Stimulated activated CD8-positive, alpha-beta memory T cell treated with anti-CD3 and anti-CD28 coated beads, Interleukin-7, amount 100 ng/mL, for 4 hours (primary cell): ENCODE data around the gene RALGPS1.

ENCODE experiments used
- DNase-seq, 2 donors: peaks; one replicate each; pipeline ENCODE4 v3.0.0-alpha.2; 2020; ENCODE audit warnings: low read depth in 2 of 2

The RALGPS1 gene

DNA sequence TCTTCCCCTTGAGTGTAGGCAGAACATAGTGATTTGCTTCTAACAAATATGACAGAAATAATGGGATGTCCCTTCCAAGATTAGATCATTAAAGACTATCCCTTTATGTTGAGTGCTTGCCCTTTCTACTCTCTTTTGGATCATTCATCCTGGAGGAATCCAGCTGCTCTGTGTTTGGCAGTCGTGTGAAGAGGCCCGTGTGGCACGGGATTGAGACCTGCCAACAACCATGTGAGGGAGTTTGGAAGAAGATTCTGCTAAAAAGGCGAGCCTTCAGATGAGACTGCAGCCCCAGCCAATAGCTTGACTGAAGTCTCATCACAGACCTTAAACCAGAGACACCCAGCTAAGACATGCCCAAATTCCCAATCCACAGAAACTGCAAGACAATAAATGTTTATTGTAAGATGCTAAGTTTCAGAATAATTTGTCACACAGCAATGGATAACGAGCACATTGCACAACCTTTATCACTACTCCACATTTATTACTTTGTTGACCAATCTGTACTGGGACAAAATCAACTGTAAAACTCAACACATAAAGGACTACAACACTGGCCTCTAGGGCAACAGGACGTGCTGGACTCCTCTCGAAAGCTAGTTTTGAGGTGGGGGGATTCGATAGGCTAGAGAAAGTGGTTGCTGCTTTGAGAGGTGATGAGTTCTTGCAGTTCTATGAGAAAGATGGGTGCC is 165.0 kb downstream of the RALGPS1 start:
- DNase-seq: no peak

DNA sequence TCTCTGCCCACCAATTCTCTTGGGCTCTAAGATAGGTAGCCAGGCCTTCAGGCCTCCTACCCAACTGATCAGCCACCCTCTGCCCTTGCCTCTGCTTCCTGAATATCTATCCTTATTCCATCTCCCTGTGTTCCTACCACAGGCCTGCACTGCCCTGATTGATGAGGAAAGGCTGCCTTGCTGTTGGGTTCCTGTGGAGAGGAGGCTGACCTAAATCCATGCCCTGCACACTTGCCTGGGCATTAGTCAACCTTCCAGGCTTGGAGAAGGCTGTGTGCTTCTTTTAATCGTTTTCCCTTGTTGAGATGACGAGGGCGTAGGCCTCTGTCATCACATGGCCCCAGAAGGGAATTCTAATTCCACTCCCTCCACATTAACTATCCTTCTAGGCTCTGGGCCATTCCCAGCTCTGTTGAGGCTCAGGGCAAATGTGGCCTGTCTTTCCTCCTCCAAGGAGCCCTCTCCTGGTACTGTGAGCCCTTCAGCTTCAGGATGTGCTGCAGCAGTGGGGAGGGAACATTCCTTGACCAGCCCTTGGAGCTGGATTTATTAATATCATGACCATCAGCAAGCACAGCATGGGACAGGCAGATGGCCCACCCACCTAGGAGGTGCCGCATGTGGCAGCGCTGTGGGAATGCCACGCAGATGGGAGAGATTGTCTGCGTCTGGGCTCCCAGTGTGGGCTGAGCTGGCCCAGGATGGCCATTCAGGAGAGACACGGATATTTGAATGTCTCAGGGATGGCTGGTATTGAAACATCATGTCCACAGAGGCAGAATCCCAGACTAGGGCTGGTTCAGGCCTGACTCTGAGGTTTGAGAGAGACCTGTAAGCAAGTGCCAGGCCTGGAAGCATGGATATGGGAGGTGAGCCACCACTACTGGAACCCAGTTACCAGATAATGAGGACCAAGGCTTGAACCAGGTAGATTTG is 166.9 kb downstream of the RALGPS1 start:
- DNase-seq: no peak

DNA sequence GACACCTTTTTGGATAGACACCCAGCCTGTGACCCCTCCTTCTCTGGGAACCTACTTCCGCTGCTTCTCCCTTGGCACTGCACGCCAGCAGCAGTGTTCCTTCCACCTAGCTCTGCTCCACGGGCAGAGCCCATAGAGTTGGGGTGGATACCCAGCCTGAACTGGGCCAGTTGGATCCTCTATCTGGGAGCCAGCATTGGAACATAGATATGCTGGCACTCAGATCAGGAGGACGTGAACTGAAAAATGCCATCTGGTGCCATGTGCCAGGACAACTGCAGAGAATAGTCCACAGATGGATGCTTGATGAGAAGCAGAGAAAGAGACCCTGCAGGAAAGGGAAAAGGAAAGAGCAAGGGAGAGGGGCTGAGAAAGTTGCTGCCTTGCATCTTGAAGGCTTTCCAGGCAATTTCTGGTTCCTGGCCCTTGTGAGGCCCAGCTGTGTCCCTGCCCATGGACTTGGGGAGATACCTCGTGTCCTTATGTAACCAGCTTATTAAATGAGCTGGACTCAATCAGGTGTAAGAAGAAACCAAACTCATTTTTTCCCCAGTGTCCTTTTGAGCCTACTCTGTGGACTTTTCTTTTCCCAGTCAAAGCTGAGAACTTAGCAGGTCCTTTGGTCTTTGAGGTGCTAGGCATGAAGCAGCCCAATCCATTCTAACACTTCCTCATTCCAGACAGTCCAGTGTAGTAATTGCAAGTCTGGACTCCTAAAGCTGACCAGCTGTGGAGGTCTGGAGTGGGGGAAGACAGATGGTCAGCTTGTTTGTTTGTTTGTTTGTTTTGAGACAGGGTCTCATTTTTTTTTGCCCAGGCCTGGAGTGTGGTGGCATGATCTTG is 168.8 kb downstream of the RALGPS1 start:
- no peak for DNase-seq

DNA sequence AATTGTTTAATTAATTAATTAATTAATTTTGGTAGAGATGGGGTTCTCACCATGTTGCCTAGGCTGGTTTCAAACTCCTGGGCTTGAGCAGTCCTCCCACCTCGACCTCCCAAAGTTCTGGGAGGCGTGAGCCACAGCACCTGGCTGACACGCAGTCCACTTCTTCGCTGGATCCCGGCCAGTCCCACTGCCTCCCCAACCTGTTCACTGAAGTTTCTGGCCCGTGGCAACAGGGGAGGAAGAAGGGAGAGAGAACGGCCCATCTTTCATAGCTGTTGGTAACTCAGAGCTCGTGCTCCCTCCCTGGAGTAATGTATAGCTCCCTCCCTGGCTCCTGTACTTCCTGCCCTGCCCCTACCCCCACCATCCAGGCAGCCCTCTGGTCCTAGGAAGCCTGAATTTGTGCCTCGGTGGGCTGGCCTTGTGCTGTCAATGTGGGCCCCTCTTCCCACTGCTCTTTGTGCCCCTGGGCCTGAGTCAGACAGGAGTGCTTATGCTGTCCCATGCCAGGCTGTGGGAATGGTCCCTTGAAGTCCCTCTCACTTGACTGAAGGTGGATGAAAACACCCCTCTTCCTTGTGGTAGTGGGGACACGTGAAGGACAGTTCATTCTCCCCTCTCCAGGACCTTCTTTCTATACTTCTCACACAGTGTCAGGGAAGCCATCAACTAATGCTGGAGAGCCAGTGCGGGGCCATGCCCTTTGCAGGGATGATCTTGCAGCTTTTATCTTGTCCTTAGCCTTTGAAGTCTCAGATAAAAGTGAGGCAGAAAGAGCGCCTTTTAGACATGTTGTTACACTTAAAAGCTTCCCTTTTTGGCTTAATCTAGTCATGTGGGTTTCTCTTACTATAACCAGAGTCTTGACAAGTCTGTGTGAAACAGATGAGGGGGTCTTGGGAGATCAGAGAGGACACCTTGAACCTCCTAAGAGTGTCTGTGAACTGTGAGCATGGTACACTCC is 169.8 kb downstream of the RALGPS1 start:
- DNase-seq: no peak

DNA sequence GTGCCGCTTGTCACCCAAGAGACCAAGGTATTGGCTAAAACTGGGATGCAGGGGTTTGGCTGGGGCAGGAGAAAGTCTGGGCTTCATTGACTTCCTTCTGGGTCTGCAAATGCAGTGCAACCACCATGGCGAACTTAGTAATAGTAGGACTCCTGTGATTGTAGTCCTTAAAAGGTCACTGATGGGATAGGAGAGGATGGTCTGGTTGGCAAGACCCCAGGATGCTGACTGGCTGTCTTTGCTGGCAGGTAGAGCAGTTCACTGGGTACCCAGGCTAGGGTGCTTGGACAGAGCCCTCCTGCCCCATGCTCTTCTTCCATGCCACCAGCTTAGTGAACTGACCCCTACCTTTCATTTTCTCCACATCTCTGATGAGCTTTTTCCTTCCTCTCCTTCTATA is 170.6 kb downstream of the RALGPS1 start:
- no peak for DNase-seq

DNA sequence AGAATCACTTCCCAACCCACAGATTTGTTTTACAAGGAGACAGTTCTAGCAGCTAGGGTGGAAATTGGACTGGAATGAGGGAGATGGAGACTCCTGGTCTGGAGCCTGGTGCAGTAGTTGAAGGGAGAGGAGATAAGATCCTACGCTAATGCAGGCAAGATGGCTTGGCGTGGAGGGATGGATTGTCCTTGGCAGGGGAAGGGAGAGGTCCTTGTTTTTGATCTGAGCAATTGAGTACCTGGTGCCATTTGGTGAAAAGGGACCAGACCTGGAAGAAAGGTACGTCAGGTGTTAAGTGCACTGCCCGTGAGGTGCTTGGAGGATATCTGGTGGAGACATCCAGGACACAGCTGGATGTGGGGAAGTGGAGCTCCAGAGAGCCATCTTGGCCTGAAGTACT is 172.2 kb downstream of the RALGPS1 start:
- DNase-seq: no peak

DNA sequence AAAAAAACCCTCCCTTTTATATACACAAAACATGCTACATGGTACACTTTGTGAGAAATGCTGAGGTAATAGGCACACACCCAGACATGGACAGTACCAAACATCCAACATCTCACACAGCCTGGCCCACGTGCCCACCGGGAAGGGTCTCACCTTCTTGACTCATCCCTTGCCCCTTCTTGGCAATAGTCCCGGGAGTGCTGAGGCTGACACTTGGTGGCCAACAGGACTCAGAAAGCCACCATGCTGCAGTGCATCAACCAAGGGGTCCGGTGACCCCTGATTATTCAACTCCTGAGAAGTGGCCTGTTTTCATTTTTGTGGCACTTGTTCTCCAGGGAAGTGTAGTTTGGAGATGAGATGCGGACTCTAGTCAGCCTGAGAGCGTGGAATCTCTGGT is 172.8 kb downstream of the RALGPS1 start:
- DNase-seq: no peak

DNA sequence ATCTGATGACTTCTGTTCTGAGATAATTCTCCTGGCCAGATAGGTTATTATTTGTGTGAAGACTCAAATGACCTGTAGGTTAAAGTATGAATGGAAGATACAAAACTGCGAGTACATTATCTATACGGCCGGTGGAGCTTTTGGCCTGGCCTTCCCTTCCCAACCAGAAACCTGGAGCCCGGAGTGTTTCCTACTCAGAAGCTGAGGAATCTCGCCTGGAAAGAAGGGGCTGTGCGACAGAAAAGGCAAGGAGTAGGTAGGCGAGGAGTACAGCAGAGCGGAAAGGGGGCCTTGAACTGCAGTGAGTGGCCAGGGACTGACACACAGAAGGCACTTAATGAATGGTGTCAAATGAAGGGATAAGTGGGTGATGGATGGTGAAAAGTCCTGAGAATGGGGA is 173.3 kb downstream of the RALGPS1 start:
- DNase-seq: no peak

DNA sequence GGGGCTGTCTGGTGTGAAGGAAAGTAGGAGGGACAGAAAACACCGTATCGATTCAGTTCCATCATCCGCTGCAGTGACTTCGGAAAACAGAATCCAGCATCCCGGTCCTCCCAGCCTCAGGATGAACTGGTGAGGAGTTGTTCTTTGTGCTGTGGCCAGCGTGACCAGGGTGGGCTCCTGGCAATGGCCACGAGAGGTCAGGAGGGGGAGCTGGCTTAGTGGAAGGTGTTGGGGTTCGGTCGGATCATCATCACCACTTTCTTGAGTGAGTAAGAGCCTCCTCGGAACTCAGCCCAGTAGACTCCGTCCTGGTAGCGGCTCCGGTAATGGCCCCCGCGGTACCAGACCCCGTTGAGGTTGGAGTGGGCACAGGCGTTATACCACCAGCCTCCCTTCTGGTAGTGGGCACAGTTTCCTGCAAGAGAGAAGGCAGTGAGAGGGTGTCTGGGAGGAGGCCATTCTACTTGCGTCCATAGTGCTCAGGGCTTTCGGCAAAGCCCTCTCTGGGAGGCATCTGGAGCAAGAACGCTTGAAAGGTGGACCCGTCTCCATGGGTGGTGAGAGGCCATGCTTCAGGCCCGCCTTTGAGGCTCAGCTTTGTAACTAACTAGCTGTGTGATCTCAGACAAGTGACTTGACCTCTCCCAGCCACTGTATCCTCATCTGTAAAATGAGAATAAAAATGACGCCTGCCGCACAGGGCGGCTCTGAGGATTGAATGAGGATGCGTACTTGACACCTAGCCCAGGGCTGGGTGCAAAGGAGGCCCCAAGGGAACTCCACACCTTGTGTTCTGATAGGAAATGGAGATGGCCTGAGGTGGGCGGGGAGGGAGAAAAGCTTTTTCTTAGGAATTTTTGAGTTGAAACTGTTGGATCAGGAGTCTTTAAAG is 174.4 kb downstream of the RALGPS1 start:
- DNase-seq: no peak

DNA sequence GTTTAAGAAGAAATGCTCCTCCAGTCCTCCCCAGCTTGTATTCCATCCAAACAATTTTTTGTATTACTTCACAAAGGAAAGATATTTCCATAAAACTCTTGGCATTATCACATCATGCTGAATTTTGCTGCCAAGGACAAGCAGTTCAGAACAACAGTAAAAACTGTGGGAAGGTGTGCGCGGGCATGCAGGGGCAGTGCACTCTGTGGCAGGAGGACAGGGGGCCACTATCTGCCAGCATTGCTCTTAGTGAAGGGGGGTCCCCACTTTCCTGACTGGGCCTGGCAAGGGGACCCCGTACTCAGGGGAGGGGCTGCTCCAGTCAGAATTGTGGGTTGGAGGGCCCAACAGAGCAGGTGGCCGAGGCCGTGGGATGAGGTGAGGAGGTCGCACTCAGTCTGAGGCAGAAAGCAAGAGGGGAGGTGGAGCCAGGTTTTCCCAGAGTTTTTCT is 175.1 kb downstream of the RALGPS1 start:
- DNase-seq: no peak

DNA sequence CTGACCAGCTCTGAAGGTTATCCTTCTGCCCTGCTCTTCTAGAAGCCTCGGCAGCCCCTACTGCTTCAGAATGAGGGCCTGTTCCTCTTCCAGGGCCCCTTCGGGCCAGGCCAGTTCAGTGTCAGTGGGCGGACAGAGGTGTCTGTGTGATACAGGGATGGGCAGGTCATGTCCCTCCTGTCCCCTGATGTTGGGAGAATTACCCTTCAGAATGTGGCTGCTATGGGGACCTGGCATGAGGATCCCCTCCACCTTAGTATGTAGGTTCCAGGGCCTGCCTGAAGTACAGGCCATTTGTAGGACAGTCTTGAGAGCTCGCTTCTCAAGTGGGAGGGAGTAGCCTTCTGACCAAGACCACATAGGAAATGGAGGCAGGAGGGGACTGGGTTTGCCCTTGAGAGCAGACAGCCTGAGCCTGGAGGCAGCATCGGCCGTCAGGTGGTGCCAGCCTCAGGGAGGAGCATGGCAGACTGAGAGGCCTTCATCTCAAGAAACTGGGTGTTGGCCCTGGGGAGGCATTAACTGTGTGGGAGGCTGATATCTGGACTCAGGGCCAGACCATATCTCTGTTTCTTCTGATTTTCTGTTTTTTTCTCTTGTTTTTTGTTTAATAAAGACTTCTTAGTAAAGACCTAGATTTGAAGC is 175.9 kb downstream of the RALGPS1 start:
- no peak for DNase-seq

DNA sequence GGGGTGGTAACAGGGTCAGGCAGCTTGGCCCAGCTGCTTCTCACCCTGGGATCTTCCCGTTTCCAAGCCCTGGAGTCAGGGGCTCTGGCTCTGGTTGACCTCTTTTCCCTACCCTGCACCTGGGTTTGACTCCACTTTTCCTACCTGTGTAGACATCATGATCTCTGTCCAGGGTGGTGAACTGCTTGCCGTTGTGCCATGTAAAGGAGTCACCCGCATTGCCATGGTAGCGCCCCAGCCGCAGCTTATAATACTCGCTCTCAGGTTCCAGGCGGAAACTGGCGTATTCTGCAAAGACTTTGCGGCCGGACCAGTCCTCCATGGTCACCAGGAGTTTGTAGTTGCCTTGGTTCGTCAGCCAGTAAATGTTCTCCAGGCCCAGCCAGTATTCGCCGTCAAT is 176.9 kb downstream of the RALGPS1 start:
- DNase-seq: no peak

DNA sequence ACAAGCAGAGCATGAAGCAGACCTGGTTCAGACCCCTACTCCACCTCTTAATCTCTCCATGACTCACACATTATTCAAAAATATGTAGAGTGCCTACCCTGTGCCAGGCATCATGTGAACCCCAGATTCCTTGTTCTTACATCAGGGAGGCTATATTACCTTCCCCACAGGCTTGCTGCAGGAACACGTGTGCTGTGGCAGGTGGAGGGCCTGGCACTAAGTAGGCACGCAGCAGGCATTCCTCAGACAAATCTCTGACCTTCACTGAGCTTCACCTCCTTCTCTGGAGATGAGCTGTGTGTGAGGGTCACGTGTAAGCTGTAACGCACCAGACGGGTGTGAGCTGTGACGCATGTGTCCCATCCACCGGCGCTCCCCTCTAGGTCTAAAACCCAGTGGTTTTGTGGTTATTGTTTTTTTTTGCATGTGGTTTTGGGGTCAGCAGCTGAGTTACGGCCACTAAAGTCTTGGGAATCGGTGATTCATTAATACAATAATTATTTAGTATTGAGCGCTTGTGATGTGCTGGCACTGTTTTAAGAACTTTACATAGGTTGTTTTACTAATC is 177.5 kb downstream of the RALGPS1 start:
- DNase-seq: no peak

DNA sequence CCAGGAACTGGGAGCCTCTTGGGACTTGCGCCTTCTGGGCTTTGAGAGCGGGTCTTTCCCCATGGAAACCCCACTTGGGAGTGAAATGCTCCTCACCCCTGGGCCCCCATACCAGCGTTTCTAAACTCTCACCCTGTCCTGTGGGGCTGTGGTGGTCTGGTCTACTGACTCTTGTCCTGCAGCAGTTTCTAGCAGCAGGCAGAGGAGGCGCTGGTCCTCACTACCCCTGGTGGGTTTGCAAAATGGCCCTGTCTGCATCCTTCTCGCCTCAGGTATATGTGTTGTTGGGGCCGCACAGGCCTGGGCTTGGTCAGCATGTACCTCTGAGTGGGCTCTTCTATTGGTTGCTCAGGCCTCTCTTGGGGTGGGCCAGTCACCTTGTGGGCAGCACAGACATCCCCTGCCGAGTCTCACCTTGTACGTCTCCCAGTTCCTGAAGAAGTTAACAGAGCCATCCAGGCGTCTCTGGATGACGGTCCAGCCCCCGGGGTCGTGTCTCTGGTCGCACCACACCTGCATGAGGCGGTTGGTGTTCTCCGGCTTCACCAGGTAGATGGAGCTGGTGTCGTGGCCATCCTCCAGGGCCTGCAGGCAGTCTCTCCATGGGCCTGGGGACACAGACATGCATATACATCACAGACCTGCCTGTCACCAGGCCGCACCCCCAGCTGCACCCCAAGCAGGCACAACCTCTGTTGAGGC is 178.9 kb downstream of the RALGPS1 start:
- no peak for DNase-seq

DNA sequence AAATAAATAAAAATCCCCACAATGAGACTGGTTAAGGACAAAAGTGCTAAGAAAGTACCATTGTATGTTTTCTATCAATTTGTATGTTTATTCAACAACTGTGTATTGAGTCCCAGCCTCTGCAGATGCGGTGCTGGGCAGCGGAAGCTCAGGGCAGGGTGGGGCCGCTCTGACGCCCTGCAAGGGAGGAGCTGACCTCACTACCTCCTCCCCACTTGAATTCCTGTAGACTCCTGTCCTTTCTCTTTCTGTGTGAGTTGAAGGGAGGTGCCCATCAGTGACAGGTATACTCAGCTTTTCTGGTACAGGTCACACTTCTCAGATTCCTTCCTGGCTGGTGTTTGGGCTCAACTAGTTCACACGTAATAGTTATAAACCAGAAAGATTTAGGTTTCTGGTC is 180.8 kb downstream of the RALGPS1 start:
- DNase-seq: no peak

DNA sequence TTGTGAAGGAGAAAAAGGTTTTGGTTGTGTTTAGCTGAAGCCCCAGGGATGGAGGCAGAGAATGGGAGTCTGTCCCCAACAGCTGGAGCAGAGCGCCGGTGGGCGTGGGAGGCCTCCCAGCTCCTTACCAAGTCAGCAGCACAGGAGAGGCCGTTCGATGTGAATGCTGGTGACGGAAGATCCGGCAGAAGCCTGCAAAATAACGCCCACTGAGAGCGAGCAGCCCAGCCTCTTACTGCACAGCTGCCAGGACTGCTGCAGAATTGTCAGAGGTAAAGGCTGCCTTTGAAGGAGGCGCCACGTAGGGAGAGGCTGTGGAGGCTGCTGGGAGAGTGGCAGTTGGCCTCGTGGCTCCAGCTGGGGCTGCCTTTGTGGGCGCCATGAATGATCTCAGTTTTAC is 181.6 kb downstream of the RALGPS1 start:
- no peak for DNase-seq

DNA sequence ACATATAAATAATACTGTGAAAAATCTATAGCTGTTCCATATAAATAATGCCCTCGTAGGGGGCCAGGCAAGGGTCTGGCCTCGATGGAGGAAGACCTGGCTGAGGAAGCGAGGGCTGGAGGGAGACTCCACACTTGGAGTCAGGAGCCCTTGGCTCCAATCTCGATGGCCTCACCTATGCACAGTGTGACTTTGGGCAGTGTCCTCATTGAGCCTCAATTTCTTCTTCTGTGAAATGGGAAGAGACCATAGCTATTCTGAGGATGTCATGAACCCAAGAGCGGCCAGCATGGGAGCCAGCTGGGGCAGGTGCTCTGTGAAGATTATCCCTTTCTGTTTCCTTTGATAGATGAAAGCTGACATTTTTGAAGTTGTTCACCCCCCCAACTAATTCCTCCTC is 183.1 kb downstream of the RALGPS1 start:
- DNase-seq: no peak

DNA sequence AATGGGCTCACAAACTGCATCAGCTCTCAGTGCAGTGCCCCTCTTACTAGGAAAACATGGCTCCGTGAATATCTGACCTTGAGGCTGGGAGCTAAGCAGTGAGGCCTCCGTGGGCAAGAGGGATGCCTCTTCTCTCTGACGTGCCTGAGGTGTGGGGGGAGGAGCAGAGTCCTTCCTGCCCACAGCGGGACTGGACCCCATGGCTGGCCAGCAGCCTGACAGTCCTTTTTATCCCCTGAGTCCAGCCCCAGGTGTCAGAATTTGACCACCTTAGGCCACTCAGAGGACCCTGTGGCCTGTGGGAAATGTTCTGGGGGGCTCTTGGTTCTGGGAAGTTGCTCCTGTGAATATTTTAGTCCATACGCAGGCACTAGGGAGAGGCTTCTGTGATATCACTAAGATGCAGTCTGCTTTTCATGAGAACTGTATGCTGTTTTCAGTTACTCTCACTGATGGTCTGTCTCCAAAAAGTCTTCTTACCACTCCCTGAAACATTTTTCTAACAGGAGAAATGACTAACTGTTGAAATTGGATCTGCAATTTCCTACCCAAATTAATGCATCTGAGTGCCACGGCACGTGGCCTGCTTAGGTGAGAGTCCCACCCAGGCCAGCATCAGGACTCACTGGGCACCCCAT is 184.5 kb downstream of the RALGPS1 start:
- DNase-seq: no peak
